HTERT RPE-1 (cell line): ENCODE results near the gene CD209.

ENCODE experiments used
- in situ Hi-C: fragments of 300-500 bp; cut with MboI; formaldehyde crosslinking; loops from 4 replicates; pipeline ENCODE4 v1.14.3; 2020; ENCODE audit warnings: low sequenced_read_pairs

Gene CD209

GRCh38 chr19:7706188-7706954 lies 41.0 kb downstream of the CD209 start:
- in situ Hi-C loops = no loop called here

GRCh38 chr19:7705387-7706187 lies 41.7 kb downstream of the CD209 start:
- in situ Hi-C loops = no loop called here

GRCh38 chr19:7704280-7705060 lies 42.9 kb downstream of the CD209 start:
- in situ Hi-C loops = no loop called here

- in situ Hi-C loops = no loop called here
These were observed 44.0 kb downstream of the CD209 start for GRCh38 chr19:7703332-7703731.

- in situ Hi-C loops = no loop called here
These were observed 45.5 kb downstream of the CD209 start, which contains the start of gene FCER2 for GRCh38 chr19:7701654-7702457. TSS of gene FCER2 (minus strand) at chr19:7702131. CDS start at chr19:7699760, 2,371 bp downstream.

GRCh38 chr19:7701049-7701653 lies 46.2 kb downstream of the CD209 start:
- in situ Hi-C loops = no loop called here

GRCh38 chr19:7699417-7700401 lies 47.6 kb downstream of the CD209 start:
- in situ Hi-C loops = no loop called here

GRCh38 chr19:7699003-7699402 lies 48.3 kb downstream of the CD209 start:
- in situ Hi-C loops = no loop called here

GRCh38 chr19:7698583-7698982 lies 48.8 kb downstream of the CD209 start:
- in situ Hi-C loops = no loop called here

GRCh38 chr19:7697721-7698287 lies 49.5 kb downstream of the CD209 start:
- in situ Hi-C loops = no loop called here

- in situ Hi-C loops = no loop called here
These were observed 52.8 kb downstream of the CD209 start for GRCh38 chr19:7694499-7694898.

- in situ Hi-C loops = no loop called here
These were observed 54.8 kb downstream of the CD209 start for GRCh38 chr19:7692417-7693088.

- in situ Hi-C loops = no loop called here
These were observed 55.8 kb downstream of the CD209 start for GRCh38 chr19:7691497-7691896.

- in situ Hi-C loops = no loop called here
These were observed 56.5 kb downstream of the CD209 start for GRCh38 chr19:7690779-7691258.
